ENCODE data around the gene PLK3. TPM values are rescaled to one million over a fixed set of nuclear protein-coding genes. Genes with fewer than 3 reads are reported as not detected.

Gene PLK3
- total RNA-seq, 3 donors from 2014 or later (not counting 1 experiment from before 2014, with no cell fraction given) = 39.5 to 89.2 (median 78.1) TPM

- peaks cover 0 to 4% of the 10 kb centered on the region in 2 donors for H3K27me3 Mint-ChIP-seq (ENCODE audit: low read depth in 2 of 2)
- 88% methylated on average over 7 of the region's 7 CpGs for WGBS (ENCODE audit: insufficient coverage)
- no peak for DNase-seq
Measured at GRCh38 chr1:44848456-44849181, 48.4 kb downstream of the PLK3 start.

DNA sequence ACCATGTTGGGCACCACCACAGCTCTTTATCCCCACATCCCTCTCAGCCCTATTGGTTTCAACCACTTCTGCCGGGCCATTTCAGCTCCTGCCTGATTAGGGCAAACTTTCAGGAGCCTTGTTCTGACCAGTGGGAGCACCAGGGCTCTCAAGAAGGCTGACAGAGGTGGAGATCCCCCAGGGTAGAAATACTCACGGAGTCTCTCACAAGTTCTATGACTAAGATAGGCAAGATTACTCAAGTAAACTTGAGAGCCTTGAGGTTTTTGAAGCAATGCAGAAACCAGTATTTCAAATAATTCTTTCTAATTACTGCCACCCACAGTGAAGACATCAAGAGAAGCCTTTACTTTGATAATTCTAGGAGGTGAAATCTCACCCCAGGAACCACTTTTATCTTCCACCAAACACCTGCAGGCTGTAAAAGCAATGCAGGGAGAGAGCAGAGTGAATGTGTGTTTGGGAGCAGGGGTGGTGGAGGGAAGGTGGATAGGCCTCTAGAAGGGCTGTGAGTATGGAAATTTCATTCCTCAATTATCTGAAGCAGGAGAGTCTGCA, 49.5 kb downstream of the PLK3 start:
- Mint-ChIP-seq H3K4me1 (no peaks in the 10 kb centered on the region), H3K9me3 (no peaks in the 10 kb centered on the region), H3K27me3 (ENCODE audit: low read depth in 2 of 2) (no peaks in the 10 kb centered on the region), H3K27ac (no peak overlapping the region), H3K4me3 (no peak overlapping the region), H3K36me3 (no peaks in the 10 kb centered on the region)
- WGBS (ENCODE audit: insufficient coverage) = 88% methylated on average over 2 of the region's 2 CpGs
- Histone ChIP-seq H3K27me3 (ENCODE audit: control insufficient read depth, insufficient read depth, low read length) (no peaks in the 10 kb centered on the region), H3K27ac (ENCODE audit: low read length) (no peak overlapping the region), H3K4me1 (ENCODE audit: control insufficient read depth, insufficient read depth, low read length) (no peaks in the 10 kb centered on the region), H3K4me3 (ENCODE audit: low read length) (no peak overlapping the region), H3K36me3 (ENCODE audit: control insufficient read depth, insufficient read depth, low read length) (peaks cover 5% of the 10 kb centered on the region), H3K9me3 (ENCODE audit: control insufficient read depth, insufficient read depth, low read length) (no peaks in the 10 kb centered on the region)
- intact Hi-C loops (cut with micrococcal nuclease) = no loop called here
- DNase-seq (no peak), ATAC-seq (no peak)
- no peak for TF ChIP-seq CTCF (IDR thresholded peaks at IDR 0.05)

More at GRCh38 chr1:44848456-44849181, 48.4 kb downstream of the PLK3 start:
- no peaks in the 10 kb centered on the region for H3K4me1 Mint-ChIP-seq
- intact Hi-C loops (cut with micrococcal nuclease) = no loop called here
- ATAC-seq = no peak
- no peak overlapping the region for H3K27ac ChIP-seq (ENCODE audit: low read length)
- peaks cover 5% of the 10 kb centered on the region for H3K36me3 ChIP-seq (ENCODE audit: control insufficient read depth, insufficient read depth, low read length)
- H3K4me3 Mint-ChIP-seq = no peak overlapping the region
- no peaks in the 10 kb centered on the region for H3K4me1 ChIP-seq (ENCODE audit: control insufficient read depth, insufficient read depth, low read length)
- no peaks in the 10 kb centered on the region for H3K9me3 Mint-ChIP-seq
- no peak overlapping the region for H3K27ac Mint-ChIP-seq
- H3K36me3 Mint-ChIP-seq = no peaks in the 10 kb centered on the region
- no peak overlapping the region for H3K4me3 ChIP-seq (ENCODE audit: low read length)
- H3K9me3 ChIP-seq (ENCODE audit: control insufficient read depth, insufficient read depth, low read length) = no peaks in the 10 kb centered on the region
- TF ChIP-seq CTCF (IDR thresholded peaks at IDR 0.05) = no peak
- H3K27me3 ChIP-seq (ENCODE audit: control insufficient read depth, insufficient read depth, low read length) = no peaks in the 10 kb centered on the region

DNA sequence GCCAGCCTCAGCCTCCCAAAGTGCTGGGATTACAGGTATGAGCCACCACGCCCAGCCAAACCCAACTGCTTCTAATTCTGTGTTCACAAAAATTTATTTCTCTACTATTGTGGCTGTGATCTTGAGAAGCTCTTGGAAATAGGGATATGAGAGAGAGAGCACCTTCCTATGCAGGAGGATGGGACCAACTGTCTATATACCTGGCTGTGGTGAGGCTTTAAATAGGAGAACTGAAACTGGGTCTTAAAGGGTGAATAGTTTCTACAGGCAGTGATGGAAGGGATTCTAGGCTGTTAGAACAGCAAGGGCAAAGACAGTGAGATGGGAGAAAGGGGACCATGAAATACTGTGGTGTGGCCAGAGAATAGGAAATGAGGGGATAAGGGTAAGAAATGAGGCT, 51.1 kb downstream of the PLK3 start:
- no peak for TF ChIP-seq CTCF (IDR thresholded peaks at IDR 0.05)
- Histone ChIP-seq H3K27me3 (ENCODE audit: control insufficient read depth, insufficient read depth, low read length) (no peaks in the 10 kb centered on the region), H3K4me3 (ENCODE audit: low read length) (no peak overlapping the region), H3K4me1 (ENCODE audit: control insufficient read depth, insufficient read depth, low read length) (no peaks in the 10 kb centered on the region), H3K36me3 (ENCODE audit: control insufficient read depth, insufficient read depth, low read length) (peaks cover 7% of the 10 kb centered on the region), H3K9me3 (ENCODE audit: control insufficient read depth, insufficient read depth, low read length) (no peaks in the 10 kb centered on the region), H3K27ac (ENCODE audit: low read length) (no peak overlapping the region)
- Mint-ChIP-seq H3K4me1 (no peaks in the 10 kb centered on the region), H3K4me3 (no peak overlapping the region), H3K9me3 (no peaks in the 10 kb centered on the region), H3K36me3 (no peaks in the 10 kb centered on the region), H3K27ac (no peak overlapping the region), H3K27me3 (ENCODE audit: low read depth in 2 of 2) (no peaks in the 10 kb centered on the region)
- ATAC-seq (no peak), DNase-seq (no peak)
- intact Hi-C loops (cut with micrococcal nuclease) = no loop called here
- no CpG with 5 or more reads among the region's 1 CpG for WGBS (ENCODE audit: insufficient coverage)

Data from natural killer cell (primary cell).